Smooth muscle cell (in vitro differentiated cells): ENCODE results near the gene PRDX1. TPM values are rescaled to one million over a fixed set of nuclear protein-coding genes. Genes with fewer than 3 reads are reported as not detected.
"Not testable (repeated sequence)": the region's sequence is repeated elsewhere in the genome, so short reads cannot be mapped to it uniquely, and the experiment has no call there.

Experiments used
- DNase-seq: peaks from one replicate; lab custom pipeline; 2025; ENCODE audit not compliant: unreplicated experiment; lab: John Stamatoyannopoulos, UW
- H2AFZ ChIP-seq: fragments of 200-600 bp; sonication (generic); 2 replicates; pipeline ENCODE4 v1.6.0; 2016; ENCODE audit warnings: antibody characterized with exemption, low read depth, mild to moderate bottlenecking
- H3F3A ChIP-seq: fragments of 200-600 bp; sonication (generic); 2 replicates; pipeline ENCODE4 v1.6.0; 2017; ENCODE audit warnings: antibody characterized with exemption, low read depth
- H3K27ac ChIP-seq: fragments of 200-600 bp; sonication (generic); 2 replicates; pipeline ENCODE4 v1.5.1; 2016; ENCODE audit warnings: low read depth, mild to moderate bottlenecking
- H3K27me3 ChIP-seq: fragments of 200-600 bp; sonication (generic); 2 replicates; pipeline ENCODE4 v1.6.1; 2016; ENCODE audit warnings: low read depth, mild to moderate bottlenecking
- H3K36me3 ChIP-seq: fragments of 200-600 bp; sonication (generic); 2 replicates; pipeline ENCODE4 v1.5.1; 2016; ENCODE audit warnings: low read depth
- H3K4me1 ChIP-seq: fragments of 200-600 bp; sonication (generic); 2 replicates; pipeline ENCODE4 v1.5.1; 2016; ENCODE audit warnings: low read depth
- H3K4me2 ChIP-seq: fragments of 200-600 bp; sonication (generic); 2 replicates; pipeline ENCODE4 v1.6.0; 2016; ENCODE audit warnings: mild to moderate bottlenecking
- H3K4me3 ChIP-seq: fragments of 200-600 bp; sonication (generic); 2 replicates; pipeline ENCODE4 v1.5.1; 2016; ENCODE audit warnings: mild to moderate bottlenecking
- H3K79me2 ChIP-seq: fragments of 200-600 bp; sonication (generic); 2 replicates; pipeline ENCODE4 v1.6.0; 2016; ENCODE audit warnings: low read depth, mild to moderate bottlenecking
- H3K9ac ChIP-seq: fragments of 200-600 bp; sonication (generic); 2 replicates; pipeline ENCODE4 v1.6.0; 2016; ENCODE audit warnings: low read depth
- H3K9me3 ChIP-seq: fragments of 200-600 bp; sonication (generic); replicated peaks from 2 replicates; pipeline ENCODE4 v1.5.1; 2016; ENCODE audit warnings: low read depth
- H4K20me1 ChIP-seq: fragments of 200-600 bp; sonication (generic); 2 replicates; pipeline ENCODE4 v1.6.0; 2016; ENCODE audit warnings: low read depth
- WGBS: methylation state at CpG from one replicate; pipeline ENCODE4 v1.1.7; 2016; ENCODE audit warnings: low lambda C conversion rate; 5-methylcytosine and 5-hydroxymethylcytosine counted together
- polyA plus RNA-seq: library from polyadenylated mRNA; unstranded; fragments of >200 nt; fragmentation: Nextera tagmentation; extraction: Ambion mirVana; gene quantifications from 2 replicates; pipeline ENCODE4 v1.2.1, GENCODE V29; 2016
- total RNA-seq: library from RNA; depleted of rRNA; stranded (reverse); fragments of >200 nt; gene quantifications from 2 replicates; pipeline ENCODE4 v1.2.3, GENCODE V29; 2014
- TF ChIP-seq, protein P1 (sequence below): fragments of 200-600 bp; sonication (generic); IDR thresholded peaks from 2 replicates; pipeline ENCODE4 v1.5.1; 2017; ENCODE audit warnings: borderline replicate concordance, mild to moderate bottlenecking, antibody characterized with exemption; ENCODE audit not compliant: insufficient read depth, poor library complexity, severe bottlenecking

The PRDX1 gene
- total and polyA plus RNA-seq, 2 experiments from 2014 or later, result 303 to 369 TPM

DNA sequence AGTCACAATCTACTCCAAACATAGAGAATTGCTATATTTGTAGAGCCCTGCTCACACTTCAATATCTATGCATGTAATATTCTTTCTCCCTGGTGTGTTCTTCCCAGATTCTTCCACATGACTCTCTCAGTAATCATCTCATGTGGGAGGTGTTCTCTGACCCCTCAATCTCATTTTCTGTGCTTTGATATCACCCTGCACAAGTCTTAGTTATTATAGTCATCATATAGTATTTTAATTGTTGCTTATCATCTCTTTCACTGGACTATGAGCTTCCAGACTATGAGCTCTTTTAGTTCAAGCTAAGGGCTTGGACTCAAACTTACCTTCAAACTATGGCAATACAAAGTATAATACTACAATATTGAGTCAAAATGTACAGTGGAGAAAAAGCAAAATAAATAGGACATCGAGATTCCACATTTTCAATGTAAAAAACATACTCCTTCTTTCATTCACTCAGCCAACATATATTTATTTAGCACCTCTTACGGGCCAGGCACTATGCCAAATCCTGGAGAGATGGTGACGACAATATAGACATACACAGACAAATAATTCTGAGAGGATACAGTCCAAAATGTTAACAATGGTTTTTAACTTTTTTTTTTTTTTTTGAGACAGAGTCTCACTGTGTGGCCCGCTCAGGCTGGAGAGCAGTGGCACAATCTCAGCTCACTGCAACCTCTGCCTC lies 43.4 kb downstream of the PRDX1 start:
- H3K9me3 ChIP-seq, result no peaks in the 10 kb centered on the region
- H3K27ac ChIP-seq, result no peak overlapping the region
- no peak overlapping the region for H3K9ac ChIP-seq
- no peaks in the 10 kb centered on the region for H3K4me1 ChIP-seq
- TF ChIP-seq, protein P1, sequence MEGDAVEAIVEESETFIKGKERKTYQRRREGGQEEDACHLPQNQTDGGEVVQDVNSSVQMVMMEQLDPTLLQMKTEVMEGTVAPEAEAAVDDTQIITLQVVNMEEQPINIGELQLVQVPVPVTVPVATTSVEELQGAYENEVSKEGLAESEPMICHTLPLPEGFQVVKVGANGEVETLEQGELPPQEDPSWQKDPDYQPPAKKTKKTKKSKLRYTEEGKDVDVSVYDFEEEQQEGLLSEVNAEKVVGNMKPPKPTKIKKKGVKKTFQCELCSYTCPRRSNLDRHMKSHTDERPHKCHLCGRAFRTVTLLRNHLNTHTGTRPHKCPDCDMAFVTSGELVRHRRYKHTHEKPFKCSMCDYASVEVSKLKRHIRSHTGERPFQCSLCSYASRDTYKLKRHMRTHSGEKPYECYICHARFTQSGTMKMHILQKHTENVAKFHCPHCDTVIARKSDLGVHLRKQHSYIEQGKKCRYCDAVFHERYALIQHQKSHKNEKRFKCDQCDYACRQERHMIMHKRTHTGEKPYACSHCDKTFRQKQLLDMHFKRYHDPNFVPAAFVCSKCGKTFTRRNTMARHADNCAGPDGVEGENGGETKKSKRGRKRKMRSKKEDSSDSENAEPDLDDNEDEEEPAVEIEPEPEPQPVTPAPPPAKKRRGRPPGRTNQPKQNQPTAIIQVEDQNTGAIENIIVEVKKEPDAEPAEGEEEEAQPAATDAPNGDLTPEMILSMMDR, result no peak
- no peaks in the 10 kb centered on the region for H3K79me2 ChIP-seq
- no peak overlapping the region for H3K4me3 ChIP-seq
- H3F3A ChIP-seq, result no peaks in the 10 kb centered on the region
- no peak for DNase-seq
- H3K36me3 ChIP-seq, result no peaks in the 10 kb centered on the region
- H4K20me1 ChIP-seq, result no peaks in the 10 kb centered on the region
- H2AFZ ChIP-seq, result no peak overlapping the region
- 93% methylated on average over 4 of the region's 4 CpGs for WGBS
- no peaks in the 10 kb centered on the region for H3K27me3 ChIP-seq
- no peak overlapping the region for H3K4me2 ChIP-seq

DNA sequence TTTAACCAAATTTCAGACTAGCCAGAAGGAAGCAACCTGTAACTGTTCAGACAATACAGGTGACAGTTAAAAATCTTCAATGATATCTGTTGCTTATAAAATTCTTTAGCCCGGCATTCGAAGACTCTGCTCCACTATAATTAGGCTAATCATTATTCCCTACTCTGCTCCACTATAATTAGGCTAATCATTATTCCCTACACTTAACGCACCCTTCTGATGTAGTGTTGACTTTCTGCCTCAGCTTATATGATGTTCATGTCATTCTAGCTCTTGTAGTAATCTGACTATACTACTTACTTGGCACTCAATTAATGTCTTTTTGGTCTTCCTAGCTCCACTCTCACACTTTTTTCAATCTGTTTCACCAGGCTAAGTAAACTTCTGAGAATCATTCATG lies 44.0 kb downstream of the PRDX1 start:
- Histone ChIP-seq H2AFZ (no peak overlapping the region), H4K20me1 (no peaks in the 10 kb centered on the region), H3K27me3 (no peaks in the 10 kb centered on the region), H3K4me3 (no peak overlapping the region), H3K27ac (no peak overlapping the region), H3K9me3 (no peaks in the 10 kb centered on the region), H3K79me2 (no peaks in the 10 kb centered on the region), H3K36me3 (no peaks in the 10 kb centered on the region), H3K4me1 (no peaks in the 10 kb centered on the region), H3K4me2 (no peak overlapping the region), H3F3A (no peaks in the 10 kb centered on the region), H3K9ac (no peak overlapping the region)
- TF ChIP-seq, protein P1, result no peak
- DNase-seq, result no peak
- 82% methylated on average over 3 of the region's 3 CpGs for WGBS

DNA sequence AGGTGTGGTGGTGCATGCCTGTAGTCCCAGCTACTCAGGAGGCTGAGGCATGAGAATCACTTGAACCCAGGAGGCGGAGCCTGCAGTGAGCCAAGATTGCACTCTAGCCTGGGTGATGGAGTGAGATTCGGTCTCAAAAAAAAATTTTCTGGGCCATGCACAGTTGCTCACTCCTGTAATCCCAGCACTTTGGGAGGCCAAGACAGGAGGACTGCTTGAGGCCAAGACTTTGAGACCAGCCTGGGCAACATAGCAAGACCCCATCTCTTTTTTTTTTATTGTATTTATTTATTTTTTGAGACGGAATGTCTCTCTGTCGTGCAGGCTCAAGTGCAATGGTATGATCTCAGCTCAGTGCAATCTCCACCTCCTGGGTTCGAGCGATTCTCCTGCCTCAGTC lies 47.5 kb downstream of the PRDX1 start:
- H2AFZ ChIP-seq, H3K9ac ChIP-seq, H4K20me1 ChIP-seq, DNase-seq, H3K79me2 ChIP-seq, H3K36me3 ChIP-seq, H3K27ac ChIP-seq, H3K27me3 ChIP-seq, H3K4me2 ChIP-seq, H3K9me3 ChIP-seq, H3F3A ChIP-seq, H3K4me3 ChIP-seq, H3K4me1 ChIP-seq: not testable (repeated sequence)
- 94% methylated on average over 6 of the region's 6 CpGs for WGBS

DNA sequence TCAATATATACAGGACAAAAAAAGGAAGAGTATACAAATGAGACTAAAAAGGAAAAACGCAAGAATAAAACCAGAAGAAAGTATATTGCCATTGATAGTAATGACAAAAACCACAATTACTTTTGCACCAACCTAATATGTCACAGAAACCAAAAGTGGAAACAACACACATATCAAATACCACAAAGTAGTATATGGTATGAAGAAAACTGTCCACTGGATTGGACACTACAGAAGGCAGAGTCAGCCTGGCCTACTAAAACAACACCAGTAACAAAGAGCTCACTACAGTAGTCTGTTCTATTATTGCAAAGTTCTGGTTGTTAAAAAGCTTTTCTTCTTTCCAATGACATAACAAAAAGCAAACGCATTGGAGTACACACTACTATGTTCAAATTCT lies 48.4 kb downstream of the PRDX1 start:
- TF ChIP-seq, protein P1, result no peak
- WGBS, result 95% methylated on average over 2 of the region's 2 CpGs
- H3K4me1 ChIP-seq, result no peaks in the 10 kb centered on the region

More for the DNA sequence above, 48.4 kb downstream of the PRDX1 start:
- Histone ChIP-seq H4K20me1 (no peaks in the 10 kb centered on the region), H3K4me3 (no peak overlapping the region), H3K27me3 (no peaks in the 10 kb centered on the region), H3K9ac (no peak overlapping the region), H3F3A (no peaks in the 10 kb centered on the region), H3K27ac (no peak overlapping the region), H3K4me2 (no peak overlapping the region), H2AFZ (no peak overlapping the region), H3K9me3 (no peaks in the 10 kb centered on the region), H3K36me3 (no peaks in the 10 kb centered on the region), H3K79me2 (no peaks in the 10 kb centered on the region)
- no peak for DNase-seq
